ENCODE measurements around the gene RNF44.
"Not testable (repeated sequence)": the region's sequence is repeated elsewhere in the genome, so short reads cannot be mapped to it uniquely, and the experiment has no call there.

RNF44 gene

GRCh38 chr5:176497852-176498251, 39.4 kb downstream of the RNF44 start:
- DNase-seq (ENCODE audit: low spot score) = no peak
- TF ChIP-seq, protein P1, sequence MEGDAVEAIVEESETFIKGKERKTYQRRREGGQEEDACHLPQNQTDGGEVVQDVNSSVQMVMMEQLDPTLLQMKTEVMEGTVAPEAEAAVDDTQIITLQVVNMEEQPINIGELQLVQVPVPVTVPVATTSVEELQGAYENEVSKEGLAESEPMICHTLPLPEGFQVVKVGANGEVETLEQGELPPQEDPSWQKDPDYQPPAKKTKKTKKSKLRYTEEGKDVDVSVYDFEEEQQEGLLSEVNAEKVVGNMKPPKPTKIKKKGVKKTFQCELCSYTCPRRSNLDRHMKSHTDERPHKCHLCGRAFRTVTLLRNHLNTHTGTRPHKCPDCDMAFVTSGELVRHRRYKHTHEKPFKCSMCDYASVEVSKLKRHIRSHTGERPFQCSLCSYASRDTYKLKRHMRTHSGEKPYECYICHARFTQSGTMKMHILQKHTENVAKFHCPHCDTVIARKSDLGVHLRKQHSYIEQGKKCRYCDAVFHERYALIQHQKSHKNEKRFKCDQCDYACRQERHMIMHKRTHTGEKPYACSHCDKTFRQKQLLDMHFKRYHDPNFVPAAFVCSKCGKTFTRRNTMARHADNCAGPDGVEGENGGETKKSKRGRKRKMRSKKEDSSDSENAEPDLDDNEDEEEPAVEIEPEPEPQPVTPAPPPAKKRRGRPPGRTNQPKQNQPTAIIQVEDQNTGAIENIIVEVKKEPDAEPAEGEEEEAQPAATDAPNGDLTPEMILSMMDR (IDR thresholded peaks at IDR 0.05) = no peak
- no peak overlapping the region for H3K4me3 ChIP-seq
- no peak overlapping the region for H3K27ac ChIP-seq

DNA sequence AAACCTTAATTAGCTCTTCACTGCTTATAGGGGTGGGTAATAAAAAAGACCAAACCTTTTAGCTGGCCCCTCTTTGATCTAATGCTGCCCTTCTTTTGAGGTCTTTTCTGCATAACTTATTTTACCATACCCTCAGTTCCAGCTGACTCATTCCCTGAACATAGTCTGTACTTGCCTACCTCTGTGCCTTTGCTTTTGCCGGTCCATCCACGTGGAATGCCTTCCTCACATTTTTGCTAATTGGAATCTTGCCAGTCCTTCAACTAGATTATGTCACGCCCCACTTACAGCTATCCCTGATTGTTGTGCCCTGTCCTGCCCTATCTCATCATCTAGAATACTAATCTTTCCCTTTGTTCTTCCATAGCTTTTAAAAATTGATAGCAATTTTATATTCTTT, 44.8 kb downstream of the RNF44 start:
- TF ChIP-seq, protein P1 (IDR thresholded peaks at IDR 0.05) = no peak
- Histone ChIP-seq H3K27ac (no peak overlapping the region), H3K4me3 (no peak overlapping the region)
- DNase-seq (ENCODE audit: low spot score) = no peak

- TF ChIP-seq, protein P1 (IDR thresholded peaks at IDR 0.05) = no peak
- Histone ChIP-seq H3K27ac (no peak overlapping the region), H3K4me3 (no peak overlapping the region)
- no peak for DNase-seq (ENCODE audit: low spot score)
These were observed 45.3 kb downstream of the RNF44 start for GRCh38 chr5:176491901-176492300.

GRCh38 chr5:176491101-176491502, 46.1 kb downstream of the RNF44 start:
- TF ChIP-seq, protein P1 (IDR thresholded peaks at IDR 0.05) = no peak
- Histone ChIP-seq H3K27ac (no peak overlapping the region), H3K4me3 (no peak overlapping the region)
- no peak for DNase-seq (ENCODE audit: low spot score)

- TF ChIP-seq, protein P1 (IDR thresholded peaks at IDR 0.05) = no peak
- no peak overlapping the region for H3K4me3 ChIP-seq
- DNase-seq (ENCODE audit: low spot score) = no peak
These were observed 46.9 kb downstream of the RNF44 start for GRCh38 chr5:176490301-176490700.

GRCh38 chr5:176489077-176489476, 48.1 kb downstream of the RNF44 start:
- TF ChIP-seq, protein P1 (IDR thresholded peaks at IDR 0.05) = no peak
- DNase-seq (ENCODE audit: low spot score) = no peak
- Histone ChIP-seq H3K27ac (no peak overlapping the region), H3K4me3 (no peak overlapping the region)

More at GRCh38 chr5:176490301-176490700, 46.9 kb downstream of the RNF44 start:
- no peak overlapping the region for H3K27ac ChIP-seq

DNA sequence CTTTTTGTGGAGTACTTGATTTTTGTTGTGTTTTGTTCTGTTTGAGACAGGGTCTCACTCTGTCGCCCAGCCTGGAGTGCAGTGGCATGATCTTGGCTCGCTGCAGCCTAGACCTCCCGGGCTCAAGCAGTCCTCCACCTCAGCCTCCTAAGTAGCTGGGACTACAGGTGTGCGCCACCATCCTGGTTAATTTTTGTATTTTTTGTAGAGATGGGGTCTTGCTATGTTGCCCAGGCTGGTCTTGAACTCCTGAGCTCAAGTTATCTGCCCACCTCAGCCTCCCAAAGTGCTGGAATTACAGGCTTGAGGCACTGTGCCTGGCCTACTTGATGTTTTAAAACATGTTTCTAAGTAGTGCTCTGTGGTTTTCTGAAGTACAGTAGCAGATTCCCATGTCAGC, 50.0 kb downstream of the RNF44 start:
- H3K27ac ChIP-seq; DNase-seq (ENCODE audit: low spot score); H3K4me3 ChIP-seq: not testable (repeated sequence)

All from coronary artery (tissue), 2 donors.